Tibial nerve (tissue), 4 donors: ENCODE data around the gene ADGRB3. TPM values are rescaled to one million over a fixed set of nuclear protein-coding genes. Genes with fewer than 3 reads are reported as not detected.

Source experiments
- DNase-seq, 2 donors: peaks; one replicate each; pipeline ENCODE4 v3.0.0-alpha.2; 2019; ENCODE audit warnings: low spot score in 2 of 2
- H3K27ac ChIP-seq, 4 donors: fragments of 200-600 bp; sonication (generic) in 3 of 4; one replicate each; pipeline ENCODE4 v1.5.1; 2017 to 2019; ENCODE audit warnings: mild to moderate bottlenecking in 1 of 4
- H3K27me3 ChIP-seq, 2 donors: fragments of 200-600 bp; sonication (generic) in 1 of 2; one replicate each; pipeline versions ENCODE4 v1.5.1 to v1.6.0; 2017 to 2019
- H3K36me3 ChIP-seq, 3 donors: fragments of 200-600 bp; sonication (generic); one replicate each; pipeline ENCODE4 v1.5.1; 2018 to 2019
- H3K4me1 ChIP-seq, 4 donors: fragments of 200-600 bp; sonication (generic) in 3 of 4; one replicate each; pipeline ENCODE4 v1.5.1; 2017 to 2019
- H3K4me3 ChIP-seq, 4 donors: fragments of 200-600 bp; sonication (generic) in 3 of 4; one replicate each; pipeline ENCODE4 v1.5.1; 2017 to 2019; ENCODE audit warnings: mild to moderate bottlenecking in 1 of 4, moderate library complexity in 1 of 4
- H3K9me3 ChIP-seq, 4 donors: fragments of 200-600 bp; sonication (generic) in 3 of 4; one replicate each; pipeline ENCODE4 v1.5.1; 2017 to 2019
- CTCF ChIP-seq, 5 experiments: fragments of 200-600 bp in 3 of 5; fragments of 450-650 bp in 2 of 5; sonication (generic) in 3 of 5; IDR thresholded peaks; one replicate each; pipeline ENCODE4 v1.5.1; 2016 to 2019; ENCODE audit warnings: antibody characterized with exemption in 5 of 5, mild to moderate bottlenecking in 3 of 5, moderate library complexity in 2 of 5
- EP300 ChIP-seq, 2 donors: sonication (generic); formaldehyde crosslinking; IDR thresholded peaks; one replicate each; pipeline ENCODE4 v1.6.1; 2017; ENCODE audit warnings: antibody characterized with exemption in 2 of 2, mild to moderate bottlenecking in 1 of 2
- POLR2A ChIP-seq, 2 donors: fragments of 450-650 bp; IDR thresholded peaks; one replicate each; pipeline ENCODE4 v1.6.1; 2017; ENCODE audit warnings: antibody characterized with exemption in 2 of 2, mild to moderate bottlenecking in 2 of 2, moderate library complexity in 2 of 2
- WGBS, 2 donors: methylation state at CpG; one replicate each; pipeline ENCODE4 v1.1.5; 2018; 5-methylcytosine and 5-hydroxymethylcytosine counted together
- total RNA-seq, 4 donors: library from RNA; depleted of rRNA; stranded (reverse); fragments of >200 nt; gene quantifications; one replicate each; pipeline ENCODE4 v1.1.0, GENCODE V29; 2016

Gene ADGRB3
- total RNA-seq, 4 donors from 2014 or later: 9.0 to 17.9 (median 11.4) TPM

GRCh38 chr6:69338431-69339162 lies 703.5 kb downstream of the ADGRB3 start:
- H3K27me3 ChIP-seq: no peaks in the 10 kb centered on the region
- WGBS, 2 donors: 89 to 90% methylated on average over 5 of the region's 5 CpGs
- no peak for DNase-seq
- H3K27ac ChIP-seq: no peak overlapping the region
- no peak overlapping the region for H3K4me3 ChIP-seq
- H3K4me1 ChIP-seq: no peaks in the 10 kb centered on the region
- no peaks in the 10 kb centered on the region for H3K36me3 ChIP-seq
- TF ChIP-seq EP300 (IDR thresholded peaks at IDR 0.05) (no peak), POLR2A (IDR thresholded peaks at IDR 0.05) (no peak), CTCF (IDR thresholded peaks at IDR 0.05) (no peak)
- no peaks in the 10 kb centered on the region for H3K9me3 ChIP-seq

- no peaks in the 10 kb centered on the region for H3K27me3 ChIP-seq
- DNase-seq: no peak
Measured at GRCh38 chr6:69339163-69339550, 704.1 kb downstream of the ADGRB3 start.

GRCh38 chr6:69340196-69340595 lies 705.1 kb downstream of the ADGRB3 start:
- 89 to 97% methylated on average over 1 of the region's 1 CpG for WGBS, 2 donors
- DNase-seq: no peak
- no peaks in the 10 kb centered on the region for H3K36me3 ChIP-seq
- H3K27me3 ChIP-seq: no peaks in the 10 kb centered on the region
- no peak overlapping the region for H3K27ac ChIP-seq
- no peak overlapping the region for H3K4me3 ChIP-seq
- H3K9me3 ChIP-seq: no peaks in the 10 kb centered on the region
- H3K4me1 ChIP-seq: no peaks in the 10 kb centered on the region
- TF ChIP-seq POLR2A (IDR thresholded peaks at IDR 0.05): no peak

More at GRCh38 chr6:69339163-69339550, 704.1 kb downstream of the ADGRB3 start:
- Histone ChIP-seq H3K4me1 (no peaks in the 10 kb centered on the region), H3K4me3 (no peak overlapping the region), H3K36me3 (no peaks in the 10 kb centered on the region), H3K9me3 (no peaks in the 10 kb centered on the region), H3K27ac (no peak overlapping the region)
- WGBS, 2 donors: 85 to 88% methylated on average over 6 of the region's 6 CpGs
- TF ChIP-seq CTCF (IDR thresholded peaks at IDR 0.05) (no peak), POLR2A (IDR thresholded peaks at IDR 0.05) (no peak), EP300 (IDR thresholded peaks at IDR 0.05) (no peak)

GRCh38 chr6:69343851-69344250 lies 708.8 kb downstream of the ADGRB3 start:
- Histone ChIP-seq H3K4me3 (no peak overlapping the region), H3K27me3 (no peaks in the 10 kb centered on the region), H3K27ac (no peak overlapping the region), H3K4me1 (no peaks in the 10 kb centered on the region), H3K9me3 (no peaks in the 10 kb centered on the region), H3K36me3 (no peaks in the 10 kb centered on the region)
- DNase-seq: no peak
- no peak for TF ChIP-seq POLR2A (IDR thresholded peaks at IDR 0.05)
- TF ChIP-seq CTCF (IDR thresholded peaks at IDR 0.05): no peak
- TF ChIP-seq EP300 (IDR thresholded peaks at IDR 0.05): no peak
- WGBS, 2 donors: 46 to 53% methylated on average over 2 of the region's 2 CpGs

- 73 to 75% methylated on average over 7 of the region's 7 CpGs for WGBS, 2 donors
- H3K27ac ChIP-seq: no peak overlapping the region
Measured at GRCh38 chr6:69349771-69350170, 714.7 kb downstream of the ADGRB3 start.

More at GRCh38 chr6:69349771-69350170, 714.7 kb downstream of the ADGRB3 start:
- TF ChIP-seq POLR2A (IDR thresholded peaks at IDR 0.05) (no peak), EP300 (IDR thresholded peaks at IDR 0.05) (no peak), CTCF (IDR thresholded peaks at IDR 0.05) (no peak)
- no peak overlapping the region for H3K4me3 ChIP-seq
- H3K36me3 ChIP-seq: no peaks in the 10 kb centered on the region
- no peaks in the 10 kb centered on the region for H3K27me3 ChIP-seq
- no peaks in the 10 kb centered on the region for H3K4me1 ChIP-seq
- H3K9me3 ChIP-seq: no peaks in the 10 kb centered on the region
- DNase-seq: no peak
